WTC11 (cell line): ENCODE data around the gene PAQR8. TPM values are rescaled to one million over a fixed set of nuclear protein-coding genes. Genes with fewer than 3 reads are reported as not detected.

Experiments used
- ATAC-seq: fragments of 200-7000 bp; cut with Tn5 transposase; 2 replicates; pipeline ENCODE4 v1.10.0; 2021; ENCODE audit warnings: mild to moderate bottlenecking, moderate library complexity
- CTCF ChIA-PET: fragments of 300-600 bp; sonication (Branson Sonifier 250); formaldehyde crosslinking; loops from one replicate; lab custom pipeline; 2021; ENCODE audit warnings: antibody characterized with exemption; lab: Charles Lee
- POLR2A ChIA-PET: fragments of 350-600 bp; sonication (Branson Sonifier 250); formaldehyde crosslinking; loops from one replicate; lab custom pipeline; 2021; ENCODE audit warnings: antibody characterized with exemption; lab: Charles Lee
- DNase-seq: peaks from one replicate; pipeline ENCODE4 v3.0.0; 2021; ENCODE audit warnings: low spot score
- H3K27ac Mint-ChIP-seq: 2 replicates; pipeline ENCODE4 v1.8.0; 2021; ENCODE audit warnings: mixed read lengths
- H3K27me3 Mint-ChIP-seq: 2 replicates; pipeline ENCODE4 v1.8.0; 2021; ENCODE audit warnings: low read depth, mild to moderate bottlenecking, moderate library complexity, mixed read lengths
- H3K36me3 Mint-ChIP-seq: 2 replicates; pipeline ENCODE4 v1.8.0; 2021; ENCODE audit warnings: mixed read lengths
- H3K4me1 Mint-ChIP-seq: 2 replicates; pipeline ENCODE4 v1.8.0; 2022; ENCODE audit warnings: mixed read lengths
- H3K4me3 Mint-ChIP-seq: 2 replicates; pipeline ENCODE4 v1.8.0; 2021; ENCODE audit warnings: mild to moderate bottlenecking, moderate library complexity, mixed read lengths
- H3K9me3 Mint-ChIP-seq: 2 replicates; pipeline ENCODE4 v1.8.0; 2021; ENCODE audit warnings: mixed read lengths
- CBFB ChIP-seq: sonication (generic); formaldehyde crosslinking; IDR thresholded peaks from 2 replicates; pipeline ENCODE4 v1.8.1; 2022; ENCODE audit warnings: mild to moderate bottlenecking, low read depth, missing genetic modification reagents
- ETV6 ChIP-seq: sonication (generic); formaldehyde crosslinking; IDR thresholded peaks from 2 replicates; pipeline ENCODE4 v1.8.1; 2022; ENCODE audit warnings: mild to moderate bottlenecking, missing genetic modification reagents
- GABPB1 ChIP-seq: sonication (generic); formaldehyde crosslinking; IDR thresholded peaks from 2 replicates; pipeline ENCODE4 v1.8.1; 2023; ENCODE audit warnings: mild to moderate bottlenecking, missing genetic modification reagents
- GTF2I ChIP-seq: fragments of 250-450 bp; sonication (Bioruptor Pico); conservative IDR thresholded peaks from 2 replicates; pipeline ENCODE4 v1.4.0; 2021; ENCODE audit warnings: mild to moderate bottlenecking
- MXD4 ChIP-seq: fragments of 250-450 bp; sonication (Bioruptor Pico); IDR thresholded peaks from 2 replicates; pipeline ENCODE4 v1.8.0; 2021; ENCODE audit warnings: mild to moderate bottlenecking, moderate library complexity, borderline replicate concordance
- MYBL2 ChIP-seq: sonication (generic); formaldehyde crosslinking; IDR thresholded peaks from 2 replicates; pipeline ENCODE4 v1.8.1; 2023; ENCODE audit warnings: mild to moderate bottlenecking, moderate library complexity, missing genetic modification reagents
- NFE2L1 ChIP-seq: sonication (generic); formaldehyde crosslinking; IDR thresholded peaks from 2 replicates; pipeline ENCODE4 v1.8.1; 2023; ENCODE audit warnings: missing genetic modification reagents
- NR3C1 ChIP-seq: sonication (generic); formaldehyde crosslinking; conservative IDR thresholded peaks from 2 replicates; pipeline ENCODE4 v1.8.1; 2023; ENCODE audit warnings: low read depth, mild to moderate bottlenecking, missing genetic modification reagents
- SMAD4 ChIP-seq: sonication (generic); formaldehyde crosslinking; IDR thresholded peaks from 2 replicates; pipeline ENCODE4 v1.8.0; 2022; ENCODE audit warnings: mild to moderate bottlenecking, missing genetic modification reagents
- total RNA-seq: library from RNA; stranded (reverse); gene quantifications from 3 replicates; pipeline ENCODE4 v1.2.3, GENCODE V29; 2021
- TF ChIP-seq, protein P1 (sequence below): fragments of 250-450 bp; sonication (Bioruptor Pico); IDR thresholded peaks from 2 replicates; pipeline ENCODE4 v1.9.0; 2021; ENCODE audit warnings: mild to moderate bottlenecking
- TF ChIP-seq, protein P2 (sequence below): sonication (generic); formaldehyde crosslinking; IDR thresholded peaks from 2 replicates; pipeline ENCODE4 v1.8.1; 2022; ENCODE audit warnings: mild to moderate bottlenecking, missing genetic modification reagents, moderate library complexity, borderline replicate concordance
- TF ChIP-seq, protein P3 (sequence below): fragments of 200-600 bp; IDR thresholded peaks from 2 replicates; pipeline ENCODE4 v1.8.0; 2022; ENCODE audit warnings: antibody characterized with exemption
- TF ChIP-seq, protein P4 (sequence below): sonication (generic); formaldehyde crosslinking; IDR thresholded peaks from 2 replicates; pipeline ENCODE4 v1.8.1; 2023; ENCODE audit warnings: mild to moderate bottlenecking, missing genetic modification reagents, borderline replicate concordance
- TF ChIP-seq, protein P5 (sequence below): sonication (generic); formaldehyde crosslinking; IDR thresholded peaks from 2 replicates; pipeline ENCODE4 v1.8.0; 2022; ENCODE audit warnings: missing genetic modification reagents

PAQR8 gene
- total RNA-seq, 1 experiment from 2014 or later: 11.1 TPM

DNA sequence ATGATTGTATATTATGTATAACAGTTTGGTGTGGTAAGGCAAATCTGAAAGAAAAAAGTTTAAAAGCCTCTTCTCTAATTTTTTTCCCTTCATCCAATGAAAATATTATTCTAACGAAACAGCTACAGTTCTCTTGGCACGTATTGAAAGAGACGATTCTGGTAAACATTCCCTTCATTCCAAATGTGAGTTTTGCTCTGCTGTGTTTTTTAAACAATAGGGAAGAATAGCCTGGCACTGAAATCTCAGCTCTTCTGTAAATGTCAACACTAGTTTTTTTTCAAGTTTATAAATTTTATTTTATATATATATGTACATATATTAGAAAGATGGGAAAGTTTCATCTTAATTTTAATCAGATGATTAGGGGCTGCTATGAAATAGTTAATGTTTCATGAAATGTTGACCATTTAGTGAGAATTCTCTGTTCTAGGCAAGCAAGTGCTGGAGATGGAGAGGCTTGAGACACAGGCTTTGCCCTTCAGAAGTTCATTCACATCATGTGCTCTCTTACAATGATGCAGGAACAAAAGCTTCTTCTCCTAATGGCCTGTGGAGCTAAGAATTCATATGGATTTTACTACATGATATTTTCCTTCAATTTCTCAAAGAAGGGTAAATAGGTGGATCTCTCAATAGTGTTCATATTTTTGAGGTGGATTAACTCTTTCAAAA, 4.1 kb downstream of the PAQR8 start (continued):
- TF ChIP-seq MYBL2 (no peak), ETV6 (no peak), SMAD4 (no peak)
- TF ChIP-seq, protein P1, sequence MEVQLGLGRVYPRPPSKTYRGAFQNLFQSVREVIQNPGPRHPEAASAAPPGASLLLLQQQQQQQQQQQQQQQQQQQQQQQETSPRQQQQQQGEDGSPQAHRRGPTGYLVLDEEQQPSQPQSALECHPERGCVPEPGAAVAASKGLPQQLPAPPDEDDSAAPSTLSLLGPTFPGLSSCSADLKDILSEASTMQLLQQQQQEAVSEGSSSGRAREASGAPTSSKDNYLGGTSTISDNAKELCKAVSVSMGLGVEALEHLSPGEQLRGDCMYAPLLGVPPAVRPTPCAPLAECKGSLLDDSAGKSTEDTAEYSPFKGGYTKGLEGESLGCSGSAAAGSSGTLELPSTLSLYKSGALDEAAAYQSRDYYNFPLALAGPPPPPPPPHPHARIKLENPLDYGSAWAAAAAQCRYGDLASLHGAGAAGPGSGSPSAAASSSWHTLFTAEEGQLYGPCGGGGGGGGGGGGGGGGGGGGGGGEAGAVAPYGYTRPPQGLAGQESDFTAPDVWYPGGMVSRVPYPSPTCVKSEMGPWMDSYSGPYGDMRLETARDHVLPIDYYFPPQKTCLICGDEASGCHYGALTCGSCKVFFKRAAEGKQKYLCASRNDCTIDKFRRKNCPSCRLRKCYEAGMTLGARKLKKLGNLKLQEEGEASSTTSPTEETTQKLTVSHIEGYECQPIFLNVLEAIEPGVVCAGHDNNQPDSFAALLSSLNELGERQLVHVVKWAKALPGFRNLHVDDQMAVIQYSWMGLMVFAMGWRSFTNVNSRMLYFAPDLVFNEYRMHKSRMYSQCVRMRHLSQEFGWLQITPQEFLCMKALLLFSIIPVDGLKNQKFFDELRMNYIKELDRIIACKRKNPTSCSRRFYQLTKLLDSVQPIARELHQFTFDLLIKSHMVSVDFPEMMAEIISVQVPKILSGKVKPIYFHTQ (CRISPR knock-in tag): no peak
- TF ChIP-seq, protein P2, sequence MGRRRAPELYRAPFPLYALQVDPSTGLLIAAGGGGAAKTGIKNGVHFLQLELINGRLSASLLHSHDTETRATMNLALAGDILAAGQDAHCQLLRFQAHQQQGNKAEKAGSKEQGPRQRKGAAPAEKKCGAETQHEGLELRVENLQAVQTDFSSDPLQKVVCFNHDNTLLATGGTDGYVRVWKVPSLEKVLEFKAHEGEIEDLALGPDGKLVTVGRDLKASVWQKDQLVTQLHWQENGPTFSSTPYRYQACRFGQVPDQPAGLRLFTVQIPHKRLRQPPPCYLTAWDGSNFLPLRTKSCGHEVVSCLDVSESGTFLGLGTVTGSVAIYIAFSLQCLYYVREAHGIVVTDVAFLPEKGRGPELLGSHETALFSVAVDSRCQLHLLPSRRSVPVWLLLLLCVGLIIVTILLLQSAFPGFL (CRISPR knock-in tag): no peak
- TF ChIP-seq, protein P3, sequence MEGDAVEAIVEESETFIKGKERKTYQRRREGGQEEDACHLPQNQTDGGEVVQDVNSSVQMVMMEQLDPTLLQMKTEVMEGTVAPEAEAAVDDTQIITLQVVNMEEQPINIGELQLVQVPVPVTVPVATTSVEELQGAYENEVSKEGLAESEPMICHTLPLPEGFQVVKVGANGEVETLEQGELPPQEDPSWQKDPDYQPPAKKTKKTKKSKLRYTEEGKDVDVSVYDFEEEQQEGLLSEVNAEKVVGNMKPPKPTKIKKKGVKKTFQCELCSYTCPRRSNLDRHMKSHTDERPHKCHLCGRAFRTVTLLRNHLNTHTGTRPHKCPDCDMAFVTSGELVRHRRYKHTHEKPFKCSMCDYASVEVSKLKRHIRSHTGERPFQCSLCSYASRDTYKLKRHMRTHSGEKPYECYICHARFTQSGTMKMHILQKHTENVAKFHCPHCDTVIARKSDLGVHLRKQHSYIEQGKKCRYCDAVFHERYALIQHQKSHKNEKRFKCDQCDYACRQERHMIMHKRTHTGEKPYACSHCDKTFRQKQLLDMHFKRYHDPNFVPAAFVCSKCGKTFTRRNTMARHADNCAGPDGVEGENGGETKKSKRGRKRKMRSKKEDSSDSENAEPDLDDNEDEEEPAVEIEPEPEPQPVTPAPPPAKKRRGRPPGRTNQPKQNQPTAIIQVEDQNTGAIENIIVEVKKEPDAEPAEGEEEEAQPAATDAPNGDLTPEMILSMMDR: no peak
- TF ChIP-seq, protein P4, sequence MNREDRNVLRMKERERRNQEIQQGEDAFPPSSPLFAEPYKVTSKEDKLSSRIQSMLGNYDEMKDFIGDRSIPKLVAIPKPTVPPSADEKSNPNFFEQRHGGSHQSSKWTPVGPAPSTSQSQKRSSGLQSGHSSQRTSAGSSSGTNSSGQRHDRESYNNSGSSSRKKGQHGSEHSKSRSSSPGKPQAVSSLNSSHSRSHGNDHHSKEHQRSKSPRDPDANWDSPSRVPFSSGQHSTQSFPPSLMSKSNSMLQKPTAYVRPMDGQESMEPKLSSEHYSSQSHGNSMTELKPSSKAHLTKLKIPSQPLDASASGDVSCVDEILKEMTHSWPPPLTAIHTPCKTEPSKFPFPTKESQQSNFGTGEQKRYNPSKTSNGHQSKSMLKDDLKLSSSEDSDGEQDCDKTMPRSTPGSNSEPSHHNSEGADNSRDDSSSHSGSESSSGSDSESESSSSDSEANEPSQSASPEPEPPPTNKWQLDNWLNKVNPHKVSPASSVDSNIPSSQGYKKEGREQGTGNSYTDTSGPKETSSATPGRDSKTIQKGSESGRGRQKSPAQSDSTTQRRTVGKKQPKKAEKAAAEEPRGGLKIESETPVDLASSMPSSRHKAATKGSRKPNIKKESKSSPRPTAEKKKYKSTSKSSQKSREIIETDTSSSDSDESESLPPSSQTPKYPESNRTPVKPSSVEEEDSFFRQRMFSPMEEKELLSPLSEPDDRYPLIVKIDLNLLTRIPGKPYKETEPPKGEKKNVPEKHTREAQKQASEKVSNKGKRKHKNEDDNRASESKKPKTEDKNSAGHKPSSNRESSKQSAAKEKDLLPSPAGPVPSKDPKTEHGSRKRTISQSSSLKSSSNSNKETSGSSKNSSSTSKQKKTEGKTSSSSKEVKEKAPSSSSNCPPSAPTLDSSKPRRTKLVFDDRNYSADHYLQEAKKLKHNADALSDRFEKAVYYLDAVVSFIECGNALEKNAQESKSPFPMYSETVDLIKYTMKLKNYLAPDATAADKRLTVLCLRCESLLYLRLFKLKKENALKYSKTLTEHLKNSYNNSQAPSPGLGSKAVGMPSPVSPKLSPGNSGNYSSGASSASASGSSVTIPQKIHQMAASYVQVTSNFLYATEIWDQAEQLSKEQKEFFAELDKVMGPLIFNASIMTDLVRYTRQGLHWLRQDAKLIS (CRISPR knock-in tag): no peak

DNA sequence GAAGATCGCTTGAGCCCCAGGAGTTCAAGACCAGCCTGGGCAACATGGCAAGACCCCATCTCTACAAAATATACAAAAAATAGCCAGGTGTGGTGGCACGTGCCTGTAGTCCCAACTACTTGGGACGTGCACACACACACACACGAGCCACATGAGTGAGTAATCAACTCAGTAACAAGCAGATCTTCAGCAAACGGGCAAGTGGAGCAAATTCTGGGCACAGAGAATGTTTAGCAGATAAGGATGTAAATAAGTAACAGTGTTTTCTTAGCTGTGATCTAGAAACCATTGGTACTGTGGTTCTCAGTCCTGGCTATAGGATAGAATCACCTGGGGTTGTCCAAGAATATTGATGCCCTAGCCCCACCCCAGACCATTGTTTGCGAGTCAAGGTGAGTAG, 6.1 kb downstream of the PAQR8 start:
- ATAC-seq: no peak
- no peaks in the 10 kb centered on the region for H3K9me3 Mint-ChIP-seq
- H3K36me3 Mint-ChIP-seq: 0 out of 2 replicates have a peak, but pooled peaks cover 2% of the 10 kb centered on the region
- no peak overlapping the region for H3K27ac Mint-ChIP-seq
- ChIA-PET CTCF (no interaction called here), POLR2A (no interaction called here)
- TF ChIP-seq, protein P5, sequence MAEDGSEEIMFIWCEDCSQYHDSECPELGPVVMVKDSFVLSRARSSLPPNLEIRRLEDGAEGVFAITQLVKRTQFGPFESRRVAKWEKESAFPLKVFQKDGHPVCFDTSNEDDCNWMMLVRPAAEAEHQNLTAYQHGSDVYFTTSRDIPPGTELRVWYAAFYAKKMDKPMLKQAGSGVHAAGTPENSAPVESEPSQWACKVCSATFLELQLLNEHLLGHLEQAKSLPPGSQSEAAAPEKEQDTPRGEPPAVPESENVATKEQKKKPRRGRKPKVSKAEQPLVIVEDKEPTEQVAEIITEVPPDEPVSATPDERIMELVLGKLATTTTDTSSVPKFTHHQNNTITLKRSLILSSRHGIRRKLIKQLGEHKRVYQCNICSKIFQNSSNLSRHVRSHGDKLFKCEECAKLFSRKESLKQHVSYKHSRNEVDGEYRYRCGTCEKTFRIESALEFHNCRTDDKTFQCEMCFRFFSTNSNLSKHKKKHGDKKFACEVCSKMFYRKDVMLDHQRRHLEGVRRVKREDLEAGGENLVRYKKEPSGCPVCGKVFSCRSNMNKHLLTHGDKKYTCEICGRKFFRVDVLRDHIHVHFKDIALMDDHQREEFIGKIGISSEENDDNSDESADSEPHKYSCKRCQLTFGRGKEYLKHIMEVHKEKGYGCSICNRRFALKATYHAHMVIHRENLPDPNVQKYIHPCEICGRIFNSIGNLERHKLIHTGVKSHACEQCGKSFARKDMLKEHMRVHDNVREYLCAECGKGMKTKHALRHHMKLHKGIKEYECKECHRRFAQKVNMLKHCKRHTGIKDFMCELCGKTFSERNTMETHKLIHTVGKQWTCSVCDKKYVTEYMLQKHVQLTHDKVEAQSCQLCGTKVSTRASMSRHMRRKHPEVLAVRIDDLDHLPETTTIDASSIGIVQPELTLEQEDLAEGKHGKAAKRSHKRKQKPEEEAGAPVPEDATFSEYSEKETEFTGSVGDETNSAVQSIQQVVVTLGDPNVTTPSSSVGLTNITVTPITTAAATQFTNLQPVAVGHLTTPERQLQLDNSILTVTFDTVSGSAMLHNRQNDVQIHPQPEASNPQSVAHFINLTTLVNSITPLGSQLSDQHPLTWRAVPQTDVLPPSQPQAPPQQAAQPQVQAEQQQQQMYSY (CRISPR knock-in tag): no peak
- TF ChIP-seq MXD4 (CRISPR knock-in tag) (no peak), MYBL2 (no peak), CBFB (CRISPR knock-in tag) (no peak), SMAD4 (no peak), NFE2L1 (CRISPR knock-in tag) (no peak), GTF2I (CRISPR knock-in tag) (no peak), GABPB1 (CRISPR knock-in tag) (no peak), NR3C1 (CRISPR knock-in tag) (no peak)
- TF ChIP-seq, protein P2 (CRISPR knock-in tag): no peak
- DNase-seq: no peak
- H3K4me3 Mint-ChIP-seq: no peak overlapping the region
- H3K27me3 Mint-ChIP-seq: peaks cover 9% of the 10 kb centered on the region
- peaks cover 11% of the 10 kb centered on the region for H3K4me1 Mint-ChIP-seq
